ENCODE measurements around the gene MEGF11.

The MEGF11 gene

DNA sequence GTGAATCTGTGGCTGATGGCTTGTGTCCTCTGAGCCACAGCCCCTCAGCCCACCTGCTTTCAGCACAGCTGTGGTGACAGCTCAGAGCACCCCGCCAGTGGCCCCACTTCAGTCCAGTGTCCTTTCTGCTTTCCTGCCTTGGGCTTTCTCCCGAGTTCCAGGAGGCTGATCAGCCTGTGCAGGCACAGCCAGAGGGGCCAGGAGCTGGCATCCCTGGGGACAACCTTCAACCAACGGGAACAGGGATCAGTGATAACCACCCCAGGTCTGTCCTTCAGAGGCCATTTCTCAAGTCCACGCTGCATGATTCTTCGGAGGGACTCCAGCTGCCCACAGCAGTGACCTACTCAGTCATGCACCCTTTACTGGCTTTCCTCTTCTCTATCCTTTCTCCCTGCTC is 217.6 kb downstream of the MEGF11 start:
- no peak for TF ChIP-seq GATA3 (IDR thresholded peaks at IDR 0.05; ENCODE audit: low read depth, low read length)

DNA sequence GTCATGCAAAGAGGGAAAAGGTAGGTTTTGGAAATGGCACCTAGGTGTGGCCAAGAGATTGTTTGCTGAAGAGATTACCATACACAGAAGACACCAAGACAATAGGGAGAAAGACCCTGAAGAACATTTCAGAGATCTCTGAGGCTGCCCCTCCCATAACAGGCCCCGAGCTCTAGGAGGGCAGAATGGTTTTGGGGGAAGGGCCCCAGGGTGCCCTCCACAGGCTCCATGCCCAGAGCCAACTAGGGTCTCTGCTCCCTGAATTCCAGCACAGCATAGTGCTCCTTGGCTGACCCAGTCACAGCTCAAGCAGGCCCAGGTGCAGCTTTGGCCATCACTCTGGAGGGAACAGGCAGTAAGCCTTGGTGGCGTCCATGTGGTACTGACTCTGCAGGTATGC is 220.4 kb downstream of the MEGF11 start:
- TF ChIP-seq GATA2 (IDR thresholded peaks at IDR 0.05; ENCODE audit: low read depth, low read length) (no peak), GATA3 (IDR thresholded peaks at IDR 0.05; ENCODE audit: low read depth, low read length) (no peak)

DNA sequence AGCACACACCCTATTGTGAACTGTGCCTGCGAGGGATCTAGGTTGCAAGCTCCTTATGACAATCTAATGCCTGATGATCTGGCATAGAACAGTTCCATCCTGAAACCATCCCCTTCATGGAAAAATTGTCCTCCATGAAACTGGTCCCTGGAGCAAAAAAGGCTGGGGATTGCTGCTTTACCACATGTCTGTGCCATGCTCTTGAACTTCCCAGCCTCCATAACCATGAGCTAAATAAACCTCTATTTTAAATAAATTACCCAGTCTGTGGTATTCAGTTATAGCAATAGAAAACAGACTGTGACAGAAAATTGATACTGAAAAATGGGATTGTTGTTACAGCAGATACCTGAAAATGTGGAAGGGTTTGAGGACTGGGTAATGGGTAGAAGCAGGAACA is 221.5 kb downstream of the MEGF11 start:
- no peak for TF ChIP-seq GATA2 (IDR thresholded peaks at IDR 0.05; ENCODE audit: low read depth, low read length)
- TF ChIP-seq GATA3 (IDR thresholded peaks at IDR 0.05; ENCODE audit: low read depth, low read length), result no peak

DNA sequence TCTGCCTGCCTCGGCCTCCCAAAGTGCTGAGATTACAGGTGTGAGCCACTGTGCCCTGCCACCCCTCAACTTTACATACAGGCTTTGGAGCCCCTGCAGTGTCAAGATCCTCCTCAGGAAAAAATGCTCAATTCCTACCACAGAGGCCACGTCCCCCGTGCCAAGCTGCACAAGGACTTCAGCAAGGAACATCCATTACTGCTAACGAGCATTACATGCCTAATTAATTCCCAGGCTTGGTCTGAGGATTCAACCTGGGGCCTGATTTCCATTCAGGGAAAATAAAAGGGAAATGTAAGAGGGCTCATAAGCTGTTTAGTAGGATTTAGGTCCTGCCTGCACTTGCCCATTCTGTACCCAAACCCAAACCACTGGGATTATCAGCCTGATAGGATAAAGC is 222.9 kb downstream of the MEGF11 start:
- TF ChIP-seq GATA2 (IDR thresholded peaks at IDR 0.05; ENCODE audit: low read depth, low read length) (no peak), GATA3 (IDR thresholded peaks at IDR 0.05; ENCODE audit: low read depth, low read length) (no peak)

DNA sequence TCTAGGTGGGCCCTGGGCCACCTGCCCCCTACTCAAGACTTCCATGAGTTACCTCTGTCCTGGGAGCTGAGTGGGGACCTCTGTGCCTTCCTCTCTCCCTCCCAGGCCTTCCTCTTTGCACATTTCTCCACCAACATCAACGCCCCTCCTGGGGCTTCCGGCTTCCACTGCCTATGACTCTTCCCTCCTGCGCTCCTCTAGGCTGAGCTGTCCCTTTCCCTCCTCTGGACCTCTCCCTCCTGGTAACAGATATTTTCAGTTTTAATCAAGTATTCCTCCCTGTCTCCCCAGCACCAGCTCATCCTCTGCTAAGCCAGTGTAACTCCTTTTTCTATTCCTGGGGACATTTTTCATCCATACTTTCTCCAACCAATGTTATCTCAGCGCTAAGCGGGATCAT is 223.9 kb downstream of the MEGF11 start:
- TF ChIP-seq GATA2 (IDR thresholded peaks at IDR 0.05; ENCODE audit: low read depth, low read length) (no peak), GATA3 (IDR thresholded peaks at IDR 0.05; ENCODE audit: low read depth, low read length) (no peak)

DNA sequence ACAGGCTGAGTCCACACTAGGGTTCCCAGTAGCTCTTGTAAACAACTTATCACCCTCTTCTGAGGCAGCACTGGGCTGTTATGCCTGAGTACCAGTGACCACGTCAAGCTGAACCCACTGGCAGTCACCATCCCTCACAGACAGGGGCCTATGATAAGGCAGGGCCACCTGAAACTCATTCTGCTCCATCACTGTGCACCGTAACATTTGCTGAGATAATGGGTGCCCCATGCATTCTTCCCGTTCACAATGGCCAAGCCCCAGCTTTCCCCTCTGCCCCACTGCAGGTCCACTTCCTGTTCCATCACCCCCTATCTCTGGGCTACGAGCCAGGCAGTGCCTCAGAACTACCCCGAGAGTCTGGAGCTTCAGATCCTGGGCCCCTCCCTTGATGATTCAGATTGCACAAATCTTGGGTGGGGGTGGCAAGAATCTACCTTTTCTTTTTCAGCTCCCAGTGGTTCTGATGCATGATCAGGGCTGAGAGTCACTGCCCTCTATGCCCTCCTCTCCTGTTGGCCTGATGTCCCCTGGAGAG is 226.2 kb downstream of the MEGF11 start:
- no peak for TF ChIP-seq GATA3 (IDR thresholded peaks at IDR 0.05; ENCODE audit: low read depth, low read length)
- TF ChIP-seq GATA2 (IDR thresholded peaks at IDR 0.05; ENCODE audit: low read depth, low read length), result no peak

DNA sequence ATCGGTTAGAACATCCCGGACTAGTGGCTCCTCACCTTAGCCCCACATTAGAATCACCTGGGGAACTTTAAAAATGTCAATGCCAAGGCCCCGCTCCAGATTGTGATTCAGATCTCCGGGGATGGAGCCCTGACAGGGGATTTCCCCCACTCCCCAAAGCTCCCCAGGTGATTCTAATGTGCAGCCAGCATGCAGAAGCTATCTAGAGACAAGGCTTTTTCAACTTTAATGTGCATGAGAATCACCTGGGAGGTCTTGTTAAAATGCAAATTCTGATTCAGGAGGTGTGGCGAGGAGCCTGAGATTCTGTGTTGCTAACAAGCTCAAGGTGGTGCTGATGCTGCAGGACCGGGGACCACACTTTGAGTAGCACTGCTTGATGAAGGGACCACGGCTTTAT is 227.6 kb downstream of the MEGF11 start:
- TF ChIP-seq GATA3 (IDR thresholded peaks at IDR 0.05; ENCODE audit: low read depth, low read length) (no peak), GATA2 (IDR thresholded peaks at IDR 0.05; ENCODE audit: low read depth, low read length) (no peak)

DNA sequence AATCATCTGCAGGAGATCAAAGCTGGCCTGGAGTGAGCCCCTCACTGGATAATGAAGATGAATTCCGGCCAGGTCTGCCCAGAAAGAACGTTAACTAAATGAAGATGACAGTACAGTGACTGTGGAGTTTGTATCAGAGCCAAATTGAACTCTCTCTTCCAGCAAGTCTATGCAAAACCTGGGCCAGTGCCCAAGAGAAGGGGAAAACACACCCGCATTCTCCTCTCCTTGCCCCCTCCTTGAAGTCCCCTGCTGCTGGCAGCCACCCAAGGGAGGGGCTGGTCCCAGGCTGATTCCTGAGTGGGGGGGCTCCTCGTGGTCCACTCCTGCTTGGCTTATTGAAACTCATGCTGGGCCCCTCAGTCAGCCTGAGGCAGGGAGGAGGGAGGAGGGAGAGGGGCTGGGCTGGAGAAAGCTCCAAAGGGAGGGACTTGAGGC is 228.5 kb downstream of the MEGF11 start:
- TF ChIP-seq GATA3 (IDR thresholded peaks at IDR 0.05; ENCODE audit: low read depth, low read length) (no peak), GATA2 (IDR thresholded peaks at IDR 0.05; ENCODE audit: low read depth, low read length) (no peak)

DNA sequence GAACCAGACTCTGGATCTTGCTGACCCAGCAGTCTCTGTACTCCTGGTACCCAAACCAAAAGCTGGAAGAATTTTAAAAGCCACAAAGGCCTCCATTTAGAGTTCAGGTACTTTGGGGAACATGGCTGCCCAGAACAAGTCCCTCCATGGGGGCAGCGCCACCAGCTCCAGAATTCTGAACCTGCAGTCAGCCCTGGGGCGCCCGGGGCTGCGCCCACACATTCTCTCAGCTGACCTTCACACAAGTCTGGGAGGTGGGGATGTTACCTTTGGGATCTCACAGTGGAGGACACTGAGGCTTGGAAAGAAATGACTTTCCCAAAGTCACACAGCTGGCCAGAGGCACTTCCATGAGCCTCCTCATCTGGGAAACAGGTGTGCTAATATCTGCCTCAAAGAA is 229.4 kb downstream of the MEGF11 start:
- no peak for TF ChIP-seq GATA3 (IDR thresholded peaks at IDR 0.05; ENCODE audit: low read depth, low read length)
- TF ChIP-seq GATA2 (IDR thresholded peaks at IDR 0.05; ENCODE audit: low read depth, low read length), result no peak

DNA sequence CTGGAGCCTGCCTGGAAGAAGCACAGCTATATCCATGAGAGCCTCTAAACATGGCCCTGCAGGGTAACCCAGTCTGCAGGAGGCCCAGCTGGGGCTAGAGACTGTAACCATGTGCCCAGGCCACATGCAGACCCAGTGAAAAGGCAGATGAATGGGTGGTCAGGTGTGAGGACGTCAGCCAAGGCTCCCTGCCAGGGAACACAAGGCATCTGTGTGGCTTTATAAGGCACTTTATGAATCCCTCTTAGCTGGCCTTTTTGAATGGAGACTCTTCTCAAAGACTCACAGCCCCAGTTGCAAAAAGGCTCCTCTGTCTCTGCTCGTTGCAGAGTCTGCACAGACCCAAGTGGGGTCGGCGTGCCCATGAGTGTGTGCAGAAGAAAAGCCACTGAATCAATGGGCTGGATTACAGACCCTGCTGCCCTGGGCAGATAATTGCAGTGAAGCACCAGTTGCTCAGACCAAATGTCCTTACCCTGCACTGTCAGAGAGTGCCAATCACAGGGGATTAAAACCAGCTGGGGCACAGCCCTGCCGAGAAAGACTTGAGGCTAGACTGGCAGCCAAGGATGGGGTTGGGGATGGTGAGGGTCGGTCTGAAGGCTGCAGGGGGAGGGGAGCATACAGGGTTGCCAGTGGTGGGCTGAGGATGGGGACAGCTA is 230.1 kb downstream of the MEGF11 start:
- TF ChIP-seq GATA3 (IDR thresholded peaks at IDR 0.05; ENCODE audit: low read depth, low read length) (no peak), GATA2 (IDR thresholded peaks at IDR 0.05; ENCODE audit: low read depth, low read length) (no peak)

DNA sequence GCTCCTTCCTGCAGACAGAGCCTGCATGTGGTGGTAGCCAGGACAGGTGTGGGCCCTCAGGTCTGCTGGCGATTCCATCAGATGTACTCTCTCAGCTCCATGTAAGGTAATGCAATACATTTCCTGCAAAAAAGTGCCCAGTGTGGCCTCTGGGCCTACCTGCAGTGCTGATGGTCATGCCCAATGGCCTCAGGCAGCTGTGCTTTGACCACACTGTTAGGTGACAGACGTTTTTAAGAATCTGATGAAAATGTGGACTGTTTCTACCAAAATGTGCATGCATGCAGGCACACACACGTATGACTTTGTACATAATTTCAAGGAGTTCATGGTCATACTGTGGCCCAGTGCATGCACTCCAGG is 231.4 kb downstream of the MEGF11 start:
- TF ChIP-seq GATA3 (IDR thresholded peaks at IDR 0.05; ENCODE audit: low read depth, low read length) (no peak), GATA2 (IDR thresholded peaks at IDR 0.05; ENCODE audit: low read depth, low read length) (no peak)

DNA sequence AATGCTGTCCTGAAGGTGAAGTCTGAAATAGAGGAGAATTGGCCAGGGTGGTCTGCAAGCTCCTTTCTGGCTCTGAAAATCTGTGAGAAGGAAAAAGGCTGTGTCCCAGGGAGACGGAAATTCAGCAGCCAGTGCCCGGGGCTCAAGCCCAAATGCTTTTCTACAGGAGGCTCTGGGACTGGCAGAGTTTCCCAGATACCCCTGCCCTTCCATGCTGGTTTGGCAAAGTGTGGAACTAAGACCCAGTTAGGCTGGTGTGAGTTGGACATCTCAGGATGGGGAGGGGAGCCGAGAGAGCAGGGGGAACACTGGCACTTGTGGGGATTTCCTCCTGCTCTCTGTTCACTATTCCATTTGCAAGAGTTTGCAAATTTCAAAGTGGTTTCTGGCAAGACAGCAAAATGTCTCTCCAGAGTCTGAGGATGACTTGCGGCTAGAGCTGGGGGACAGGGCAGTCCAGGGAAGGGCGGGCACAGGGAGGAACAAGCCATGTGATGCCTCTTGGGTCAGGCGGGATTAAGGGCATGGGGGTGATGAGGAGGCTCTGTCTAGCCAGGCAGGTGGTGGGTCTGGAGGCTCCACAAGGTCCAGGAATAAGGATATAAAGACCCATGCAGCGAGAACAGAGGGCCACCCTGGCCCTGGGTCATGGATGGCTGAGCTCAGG is 231.9 kb downstream of the MEGF11 start:
- TF ChIP-seq GATA3 (IDR thresholded peaks at IDR 0.05; ENCODE audit: low read depth, low read length), result no peak
- TF ChIP-seq GATA2 (IDR thresholded peaks at IDR 0.05; ENCODE audit: low read depth, low read length), result no peak

DNA sequence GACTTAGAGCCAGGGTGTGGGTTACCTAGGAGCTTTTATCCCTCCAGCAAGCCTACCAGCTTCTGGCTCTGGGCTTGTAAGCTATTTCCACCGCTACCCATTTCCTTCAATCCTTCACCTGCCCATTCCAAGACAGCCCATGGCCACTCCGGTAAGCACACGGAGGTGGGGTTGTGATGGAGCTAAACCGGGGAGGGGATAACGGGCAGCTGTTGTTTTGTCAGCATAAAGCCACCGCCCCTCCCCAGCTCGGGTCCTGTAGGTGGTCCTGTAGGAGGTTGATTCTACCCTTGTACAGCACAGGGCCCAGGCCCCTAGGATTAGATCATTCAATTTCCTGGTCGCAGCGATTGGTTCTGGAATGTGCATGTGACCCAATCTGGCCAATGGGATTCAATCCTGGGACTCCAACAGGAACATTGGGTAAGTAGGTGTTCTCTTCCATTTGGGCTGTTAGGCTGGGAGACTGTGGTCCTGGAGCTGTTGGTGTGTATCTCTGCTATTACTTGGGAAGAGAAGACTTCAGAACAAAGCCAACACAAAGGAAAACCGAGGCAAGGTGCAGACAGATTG is 233.6 kb downstream of the MEGF11 start:
- TF ChIP-seq GATA3 (IDR thresholded peaks at IDR 0.05; ENCODE audit: low read depth, low read length) (no peak), GATA2 (IDR thresholded peaks at IDR 0.05; ENCODE audit: low read depth, low read length) (no peak)

DNA sequence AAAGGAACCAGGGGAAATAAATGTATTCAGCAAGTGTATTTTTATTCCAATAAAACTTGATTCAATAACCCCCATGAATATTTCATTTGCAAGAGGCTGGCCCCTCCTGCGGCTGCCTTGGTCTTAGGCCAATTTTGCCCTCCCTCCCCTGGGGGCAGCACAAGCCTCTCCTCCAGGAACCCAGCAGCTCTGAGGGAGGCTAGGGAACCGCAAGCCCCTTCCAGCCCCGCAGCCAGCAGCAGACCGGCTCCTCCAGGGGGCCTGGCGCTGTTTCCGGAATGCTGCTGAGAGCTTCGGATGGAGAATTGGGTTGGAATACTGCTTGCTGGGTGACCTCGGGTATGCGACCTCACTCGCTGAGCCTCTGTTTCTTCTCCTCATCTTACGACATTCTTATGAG is 234.2 kb downstream of the MEGF11 start:
- TF ChIP-seq GATA3 (IDR thresholded peaks at IDR 0.05; ENCODE audit: low read depth, low read length), result no peak
- no peak for TF ChIP-seq GATA2 (IDR thresholded peaks at IDR 0.05; ENCODE audit: low read depth, low read length)

DNA sequence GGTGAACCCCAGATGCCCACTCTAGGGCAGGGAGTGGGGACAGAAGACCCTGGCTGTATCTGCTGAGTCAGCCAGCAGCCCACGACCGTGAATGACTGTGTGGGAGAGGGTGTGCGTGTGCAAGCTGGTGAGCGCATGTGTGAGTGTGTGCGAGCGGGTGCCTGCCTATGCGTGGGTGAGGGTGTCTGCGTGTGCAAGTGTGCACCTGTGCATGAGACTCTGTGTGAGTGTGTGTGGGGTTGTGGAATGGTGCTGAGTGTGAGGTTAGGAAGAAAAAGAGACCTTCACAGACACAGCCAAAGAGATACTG is 235.1 kb downstream of the MEGF11 start:
- TF ChIP-seq GATA3 (IDR thresholded peaks at IDR 0.05; ENCODE audit: low read depth, low read length) (no peak), GATA2 (IDR thresholded peaks at IDR 0.05; ENCODE audit: low read depth, low read length) (no peak)
